ENCODE measurements around the gene NKX2-4. TPM values are rescaled to one million over a fixed set of nuclear protein-coding genes. Genes with fewer than 3 reads are reported as not detected.

The NKX2-4 gene
- polyA plus RNA-seq, 1 of the 3 experiments (the other 2 are of a cell fraction): not detected

GRCh38 chr20:21376626-21377025, 20.7 kb downstream of the NKX2-4 start:
- CTCF ChIA-PET: interaction anchor here (0.6 to 0.8 kb wide), 2 partner anchors 36 to 141 kb away, joined by 3 read pairs; no protein-coding TSS in a partner anchor
- POLR2A ChIA-PET: no interaction called here
- peaks cover 9% of the 10 kb centered on the region for H4K20me1 ChIP-seq (ENCODE audit: insufficient read depth)
- H3K9ac ChIP-seq: no peak overlapping the region
- no peak for DNase-seq
- H3K36me3 ChIP-seq (replicated peaks in 1 of 2; ENCODE audit: control insufficient read depth in 1 of 2, insufficient read depth in 2 of 2, low read length in 1 of 2): peaks cover 29 to 50% of the 10 kb centered on the region in 2 experiments
- 93% methylated on average over 3 of the region's 3 CpGs for WGBS (ENCODE audit: low lambda C conversion rate)
- H3K27ac ChIP-seq (ENCODE audit: low read depth in 2 of 2, low read length in 1 of 2): no peak overlapping the region
- H2AFZ ChIP-seq (ENCODE audit: low read depth): no peak overlapping the region
- no peak for TF ChIP-seq NRF1 (IDR thresholded peaks at IDR 0.05; ENCODE audit: low read depth, low read length)
- no peak for TF ChIP-seq MAX (IDR thresholded peaks at IDR 0.05; ENCODE audit: low read depth)
- TF ChIP-seq USF1 (IDR thresholded peaks at IDR 0.05; ENCODE audit: borderline replicate concordance, low read depth): no peak
- TF ChIP-seq TEAD4 (IDR thresholded peaks at IDR 0.05; ENCODE audit: borderline replicate concordance, insufficient read depth): no peak
- TF ChIP-seq POLR2AphosphoS5 (IDR thresholded peaks at IDR 0.05; ENCODE audit: low read depth, low read length): no peak
- TF ChIP-seq NFIC (IDR thresholded peaks at IDR 0.05; ENCODE audit: borderline replicate concordance): no peak
- TF ChIP-seq GABPA (IDR thresholded peaks at IDR 0.05; ENCODE audit: low read depth): no peak
- no peak for TF ChIP-seq PBX3 (IDR thresholded peaks at IDR 0.05)
- no peaks in the 10 kb centered on the region for H3K27me3 ChIP-seq (ENCODE audit: insufficient read depth)
- H3K4me3 ChIP-seq (ENCODE audit: low read depth in 2 of 2, low read length in 1 of 2): no peak overlapping the region
- H3K4me1 ChIP-seq (ENCODE audit: control insufficient read depth in 1 of 2, insufficient read depth in 2 of 2, low read depth in 1 of 2, low read length in 1 of 2): peaks cover 0 to 3% of the 10 kb centered on the region in 2 experiments; a peak in 1 of 4 replicates
- no peak overlapping the region for H3K4me2 ChIP-seq
- 0 out of 2 replicates have a peak, but pooled peaks cover 3% of the 10 kb centered on the region for H3K9me2 ChIP-seq
- peaks cover 4% of the 10 kb centered on the region for H3F3A ChIP-seq (replicated peaks; ENCODE audit: insufficient read depth)
- peaks cover 59% of the 10 kb centered on the region; the same call in 1 of the 2 replicates for H3K79me2 ChIP-seq (ENCODE audit: insufficient read depth)
- H3K9me3 ChIP-seq: no peaks in the 10 kb centered on the region

GRCh38 chr20:21373436-21373835, 23.9 kb downstream of the NKX2-4 start:
- DNase-seq: no peak
- H4K20me1 ChIP-seq (ENCODE audit: insufficient read depth): peaks cover 11% of the 10 kb centered on the region
- no peak overlapping the region for H3K9ac ChIP-seq
- peaks cover 70% of the 10 kb centered on the region; the same call in 1 of the 2 replicates for H3K79me2 ChIP-seq (ENCODE audit: insufficient read depth)
- WGBS (ENCODE audit: low lambda C conversion rate): 82% methylated on average over 1 of the region's 1 CpG
- no peak overlapping the region for H3K4me2 ChIP-seq
- no peak overlapping the region for H3K27ac ChIP-seq (ENCODE audit: low read depth in 2 of 2, low read length in 1 of 2)
- no peaks in the 10 kb centered on the region for H3K9me3 ChIP-seq
- TF ChIP-seq YY1 (IDR thresholded peaks at IDR 0.05; ENCODE audit: low read depth) (no peak), USF1 (IDR thresholded peaks at IDR 0.05; ENCODE audit: borderline replicate concordance, low read depth) (no peak), TEAD4 (IDR thresholded peaks at IDR 0.05; ENCODE audit: borderline replicate concordance, insufficient read depth) (no peak), USF2 (IDR thresholded peaks at IDR 0.05; ENCODE audit: borderline replicate concordance, low read depth, low read length) (no peak), EP300 (IDR thresholded peaks at IDR 0.05; ENCODE audit: borderline replicate concordance in 1 of 2, low read depth in 1 of 2, low read length in 1 of 2) (no peak), TAF1 (IDR thresholded peaks at IDR 0.05; ENCODE audit: borderline replicate concordance, low read depth, low read length) (no peak)
- CTCF ChIA-PET: no interaction called here
- H3K4me1 ChIP-seq (ENCODE audit: control insufficient read depth in 1 of 2, insufficient read depth in 2 of 2, low read depth in 1 of 2, low read length in 1 of 2): no peaks in the 10 kb centered on the region; a peak in 1 of 4 replicates
- no peak overlapping the region for H3K4me3 ChIP-seq (ENCODE audit: low read depth in 2 of 2, low read length in 1 of 2)
- H2AFZ ChIP-seq (ENCODE audit: low read depth): no peak overlapping the region
- peaks cover 27 to 67% of the 10 kb centered on the region in 2 experiments for H3K36me3 ChIP-seq (replicated peaks in 1 of 2; ENCODE audit: control insufficient read depth in 1 of 2, insufficient read depth in 2 of 2, low read length in 1 of 2)
- peaks cover 4% of the 10 kb centered on the region for H3F3A ChIP-seq (replicated peaks; ENCODE audit: insufficient read depth)
- no peaks in the 10 kb centered on the region for H3K27me3 ChIP-seq (ENCODE audit: insufficient read depth)
- H3K9me2 ChIP-seq: 0 out of 2 replicates have a peak, but pooled peaks cover 3% of the 10 kb centered on the region
- POLR2A ChIA-PET: no interaction called here
